HL-60 (cell line): ENCODE measurements around the gene AGBL3.

ENCODE experiments used
- CTCF ChIP-seq: IDR thresholded peaks from one replicate; pipeline ENCODE4 v1.5.1; 2011; ENCODE audit warnings: low read length, control low read depth, inconsistent platforms; ENCODE audit not compliant: insufficient read depth
- GABPA ChIP-seq: IDR thresholded peaks from 2 replicates; pipeline ENCODE4 v1.6.1; 2012; ENCODE audit warnings: low read depth
- POLR2AphosphoS5 ChIP-seq: IDR thresholded peaks from 2 replicates; pipeline ENCODE4 v1.6.1; 2012; ENCODE audit warnings: low read depth
- TF ChIP-seq, protein P1 (sequence below): IDR thresholded peaks from 2 replicates; pipeline ENCODE4 v1.6.1; 2012; ENCODE audit warnings: low read depth; ENCODE audit not compliant: insufficient replicate concordance

DNA sequence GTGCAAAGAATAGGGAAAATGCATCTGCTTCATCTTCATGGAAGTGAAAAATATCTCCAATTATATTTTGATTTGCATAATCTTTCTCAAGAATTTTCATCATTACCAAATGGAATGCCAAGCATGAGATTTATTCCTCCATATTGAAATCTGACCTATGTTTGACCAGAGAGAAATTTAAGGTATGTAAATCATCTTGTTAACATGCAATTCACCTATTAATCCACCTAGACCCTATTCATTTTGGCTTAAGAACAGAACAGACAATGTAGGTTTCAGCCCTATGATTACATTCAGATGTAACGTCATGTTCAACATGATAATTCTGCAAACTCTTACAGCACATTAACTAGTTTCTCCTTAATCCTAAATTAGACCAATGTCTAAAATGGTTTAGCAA lies 130.8 kb downstream of the AGBL3 start:
- TF ChIP-seq CTCF (no peak), GABPA (no peak), POLR2AphosphoS5 (no peak)
- TF ChIP-seq, protein P1, sequence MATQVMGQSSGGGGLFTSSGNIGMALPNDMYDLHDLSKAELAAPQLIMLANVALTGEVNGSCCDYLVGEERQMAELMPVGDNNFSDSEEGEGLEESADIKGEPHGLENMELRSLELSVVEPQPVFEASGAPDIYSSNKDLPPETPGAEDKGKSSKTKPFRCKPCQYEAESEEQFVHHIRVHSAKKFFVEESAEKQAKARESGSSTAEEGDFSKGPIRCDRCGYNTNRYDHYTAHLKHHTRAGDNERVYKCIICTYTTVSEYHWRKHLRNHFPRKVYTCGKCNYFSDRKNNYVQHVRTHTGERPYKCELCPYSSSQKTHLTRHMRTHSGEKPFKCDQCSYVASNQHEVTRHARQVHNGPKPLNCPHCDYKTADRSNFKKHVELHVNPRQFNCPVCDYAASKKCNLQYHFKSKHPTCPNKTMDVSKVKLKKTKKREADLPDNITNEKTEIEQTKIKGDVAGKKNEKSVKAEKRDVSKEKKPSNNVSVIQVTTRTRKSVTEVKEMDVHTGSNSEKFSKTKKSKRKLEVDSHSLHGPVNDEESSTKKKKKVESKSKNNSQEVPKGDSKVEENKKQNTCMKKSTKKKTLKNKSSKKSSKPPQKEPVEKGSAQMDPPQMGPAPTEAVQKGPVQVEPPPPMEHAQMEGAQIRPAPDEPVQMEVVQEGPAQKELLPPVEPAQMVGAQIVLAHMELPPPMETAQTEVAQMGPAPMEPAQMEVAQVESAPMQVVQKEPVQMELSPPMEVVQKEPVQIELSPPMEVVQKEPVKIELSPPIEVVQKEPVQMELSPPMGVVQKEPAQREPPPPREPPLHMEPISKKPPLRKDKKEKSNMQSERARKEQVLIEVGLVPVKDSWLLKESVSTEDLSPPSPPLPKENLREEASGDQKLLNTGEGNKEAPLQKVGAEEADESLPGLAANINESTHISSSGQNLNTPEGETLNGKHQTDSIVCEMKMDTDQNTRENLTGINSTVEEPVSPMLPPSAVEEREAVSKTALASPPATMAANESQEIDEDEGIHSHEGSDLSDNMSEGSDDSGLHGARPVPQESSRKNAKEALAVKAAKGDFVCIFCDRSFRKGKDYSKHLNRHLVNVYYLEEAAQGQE: no peak
